ENCODE data around the gene TKFC.

Gene TKFC, protein sequence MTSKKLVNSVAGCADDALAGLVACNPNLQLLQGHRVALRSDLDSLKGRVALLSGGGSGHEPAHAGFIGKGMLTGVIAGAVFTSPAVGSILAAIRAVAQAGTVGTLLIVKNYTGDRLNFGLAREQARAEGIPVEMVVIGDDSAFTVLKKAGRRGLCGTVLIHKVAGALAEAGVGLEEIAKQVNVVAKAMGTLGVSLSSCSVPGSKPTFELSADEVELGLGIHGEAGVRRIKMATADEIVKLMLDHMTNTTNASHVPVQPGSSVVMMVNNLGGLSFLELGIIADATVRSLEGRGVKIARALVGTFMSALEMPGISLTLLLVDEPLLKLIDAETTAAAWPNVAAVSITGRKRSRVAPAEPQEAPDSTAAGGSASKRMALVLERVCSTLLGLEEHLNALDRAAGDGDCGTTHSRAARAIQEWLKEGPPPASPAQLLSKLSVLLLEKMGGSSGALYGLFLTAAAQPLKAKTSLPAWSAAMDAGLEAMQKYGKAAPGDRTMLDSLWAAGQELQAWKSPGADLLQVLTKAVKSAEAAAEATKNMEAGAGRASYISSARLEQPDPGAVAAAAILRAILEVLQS

DNA sequence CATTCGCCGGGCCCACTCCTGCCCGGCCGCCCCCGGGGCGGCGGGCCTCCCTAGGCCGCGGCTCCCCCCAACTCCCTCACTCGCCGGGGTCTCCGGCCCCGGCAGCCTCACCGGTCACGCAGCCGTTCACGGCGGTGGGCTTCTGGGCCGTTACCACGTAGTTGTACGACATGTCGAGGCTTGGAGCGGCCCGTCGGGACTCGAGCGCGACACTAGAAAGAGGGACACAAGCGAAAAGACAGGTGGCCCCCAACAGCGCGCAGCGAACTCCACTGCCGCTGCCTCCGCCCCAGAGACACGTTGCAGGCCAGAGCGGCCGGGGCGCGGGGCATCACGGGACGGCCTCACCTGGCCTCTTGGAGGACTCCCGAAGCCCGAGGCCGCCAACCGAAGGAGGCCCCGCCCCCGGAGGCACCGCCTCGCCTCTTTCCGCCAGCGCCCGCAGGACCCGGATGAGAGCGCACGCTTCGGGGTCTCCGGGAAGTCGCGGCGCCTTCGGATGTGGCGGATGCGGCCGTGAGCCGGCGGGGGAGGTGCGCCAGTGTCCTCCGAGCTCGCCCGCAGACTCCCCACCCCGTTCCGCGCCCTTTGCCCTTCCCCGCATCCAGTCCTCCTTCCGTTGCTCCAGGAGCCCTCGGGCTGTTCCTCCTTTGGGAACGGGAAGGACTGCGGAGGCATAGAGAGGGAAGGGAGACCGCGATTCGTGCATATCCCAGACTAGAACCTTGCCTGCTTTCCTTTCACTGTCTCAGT lies at the start of gene TKFC, which contains the start of gene DDB1:
Gene TKFC (plus strand): TSS at position 432 of the 753 bp plus-strand sequence. CDS start 1,501 bp downstream, outside the sequence.
Gene DDB1 (minus strand): TSS at position 309 of the 753 bp plus-strand sequence. CDS start 137 bp downstream, at position 172.
- DNase-seq = peak; percentile 98

DNA sequence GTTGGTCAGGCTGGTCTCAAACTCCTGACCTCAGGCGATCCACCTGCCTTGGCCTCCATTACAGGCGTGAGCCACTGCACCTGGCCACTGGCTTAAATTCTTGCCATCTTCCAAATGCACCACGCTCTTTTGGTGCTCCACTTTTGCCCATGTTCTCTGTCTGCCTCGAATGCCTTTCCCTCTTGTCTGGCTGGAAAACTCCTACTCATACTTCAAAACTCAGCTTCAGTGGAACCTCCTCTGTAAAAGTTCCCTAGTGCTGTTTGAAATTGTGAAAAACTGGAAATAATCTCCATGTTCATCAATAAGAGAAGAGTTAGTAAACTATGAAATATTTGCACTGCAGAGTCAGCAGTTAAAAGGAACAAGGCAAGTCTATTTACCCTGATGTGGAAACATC lies 49.4 kb upstream of the TKFC start:
- DNase-seq = no peak

DNA sequence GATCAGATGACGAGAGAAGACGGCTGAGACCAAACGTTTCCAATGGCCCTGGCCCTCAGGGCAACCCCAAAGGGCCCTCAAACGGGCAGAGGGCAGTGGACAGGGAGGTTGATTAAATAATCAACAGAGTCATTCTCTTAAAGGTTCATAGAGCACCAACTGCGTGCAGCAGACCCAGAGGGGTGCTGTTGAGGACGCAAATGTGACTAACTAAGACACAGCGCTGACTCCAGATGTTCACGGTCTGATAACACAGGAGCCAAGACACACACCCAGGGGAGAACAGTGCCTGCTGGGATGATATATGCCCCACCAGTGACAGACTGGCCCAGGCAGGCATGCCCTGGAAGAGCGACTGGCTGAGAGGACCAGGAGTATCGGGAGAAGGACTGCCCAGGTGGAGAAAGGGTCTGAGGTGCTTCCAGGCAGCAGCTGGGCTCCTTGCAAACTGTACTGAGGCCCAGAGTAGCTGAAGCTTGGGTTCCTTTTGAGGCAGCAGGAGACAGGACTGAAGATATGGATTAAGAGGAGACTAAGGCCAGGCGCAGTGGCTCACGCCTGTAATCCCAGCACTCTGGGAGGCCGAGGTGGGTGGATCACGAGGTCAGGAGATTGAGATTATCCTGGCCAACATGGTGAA lies 45.6 kb upstream of the TKFC start:
- no peak for DNase-seq

DNA sequence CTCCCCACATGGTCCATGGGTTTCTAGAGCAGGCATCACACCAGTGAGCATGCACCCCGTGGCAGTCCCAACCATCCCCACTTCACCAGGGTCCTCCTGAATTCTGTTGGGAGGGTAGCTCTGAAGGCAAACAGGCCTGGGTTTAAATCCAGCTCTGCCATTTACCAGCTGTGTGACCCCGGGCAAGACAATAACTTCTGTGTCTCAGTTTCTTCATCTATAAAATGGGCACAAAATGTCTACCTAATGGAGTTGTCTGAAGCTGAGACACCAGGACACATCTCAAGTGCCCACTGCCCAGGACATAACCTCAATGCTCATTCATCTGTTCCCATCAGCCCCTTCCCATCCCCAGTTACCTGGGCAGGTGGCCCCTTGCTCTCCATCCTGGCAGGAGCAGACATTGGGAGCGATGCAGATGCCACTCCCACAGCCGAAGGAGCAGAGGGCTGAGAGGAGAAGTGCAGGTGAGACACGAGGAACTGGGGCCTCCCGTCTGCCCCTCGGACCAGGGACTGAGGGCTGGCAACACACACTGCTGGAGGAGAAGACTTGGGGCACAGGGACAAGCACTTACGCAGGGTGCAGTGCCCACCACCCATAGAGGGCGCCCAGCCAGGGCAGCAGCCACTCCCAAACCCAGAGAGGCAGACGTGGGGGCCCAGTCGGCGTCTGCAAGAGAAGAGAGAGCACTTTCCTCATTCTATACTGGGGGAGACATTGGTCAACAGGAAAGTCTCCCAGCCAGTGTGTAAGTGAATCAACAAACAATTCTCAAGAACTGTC lies 41.9 kb upstream of the TKFC start:
- no peak for DNase-seq

DNA sequence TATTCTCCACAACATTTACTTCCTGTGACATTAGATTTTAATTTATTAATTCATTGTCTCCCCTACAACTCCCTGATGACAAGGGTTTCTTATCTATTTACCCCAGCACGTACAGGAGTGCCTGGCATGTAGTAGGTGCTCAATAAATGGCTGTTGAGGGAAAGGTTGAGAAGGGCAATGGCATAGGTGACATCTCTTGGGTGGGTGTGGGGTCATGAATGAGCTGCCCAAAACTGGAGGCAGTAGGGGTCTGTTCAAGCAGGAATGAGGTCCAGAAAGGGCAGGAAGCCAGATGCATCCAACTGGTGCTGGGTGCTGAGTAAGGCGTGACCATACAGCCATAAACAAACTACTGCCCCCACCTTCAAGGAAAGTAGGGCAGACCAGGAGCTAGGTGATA lies 40.7 kb upstream of the TKFC start:
- no peak for DNase-seq

DNA sequence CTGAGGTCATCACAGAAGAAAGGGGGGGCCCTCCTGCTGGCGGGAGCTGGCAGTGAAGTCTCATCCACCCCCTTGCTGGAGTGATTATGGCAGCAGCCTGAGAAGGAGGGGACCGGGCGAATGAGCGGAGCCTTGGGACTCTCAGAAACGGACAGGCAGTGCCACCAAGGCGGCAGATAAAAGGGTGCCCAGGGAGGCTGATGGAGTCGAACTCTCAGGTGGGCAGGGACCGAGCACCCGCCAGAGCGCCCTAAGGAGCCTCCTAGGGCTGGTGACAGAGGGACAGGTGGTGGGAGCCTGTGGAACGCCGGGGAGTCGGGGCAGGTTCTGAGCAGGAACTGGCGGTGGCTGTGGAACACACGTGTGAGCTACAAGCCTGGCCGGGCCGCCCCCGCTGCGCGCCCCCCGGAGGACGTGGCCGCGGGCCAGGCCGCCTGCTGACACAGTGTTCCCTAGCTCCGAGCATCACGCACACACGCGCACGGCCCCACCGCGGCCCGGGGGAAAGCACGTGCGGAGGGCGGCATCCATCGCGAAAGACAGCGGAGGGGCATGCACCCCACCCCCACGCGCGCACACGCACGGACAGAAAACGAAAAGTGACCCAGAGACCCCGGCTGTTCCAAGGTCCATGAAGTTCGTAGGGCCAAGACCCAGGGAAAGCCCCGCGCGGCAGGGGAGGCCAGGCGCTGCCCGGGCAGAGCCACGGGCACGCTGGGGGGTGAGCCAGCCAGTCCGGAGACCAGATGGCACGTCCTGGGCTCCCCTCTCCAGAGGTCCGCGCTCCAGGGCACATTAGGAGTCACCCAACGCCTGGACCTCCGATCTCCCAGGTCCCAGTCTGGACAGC lies 38.9 kb upstream of the TKFC start:
- peak; percentile 69 for DNase-seq

DNA sequence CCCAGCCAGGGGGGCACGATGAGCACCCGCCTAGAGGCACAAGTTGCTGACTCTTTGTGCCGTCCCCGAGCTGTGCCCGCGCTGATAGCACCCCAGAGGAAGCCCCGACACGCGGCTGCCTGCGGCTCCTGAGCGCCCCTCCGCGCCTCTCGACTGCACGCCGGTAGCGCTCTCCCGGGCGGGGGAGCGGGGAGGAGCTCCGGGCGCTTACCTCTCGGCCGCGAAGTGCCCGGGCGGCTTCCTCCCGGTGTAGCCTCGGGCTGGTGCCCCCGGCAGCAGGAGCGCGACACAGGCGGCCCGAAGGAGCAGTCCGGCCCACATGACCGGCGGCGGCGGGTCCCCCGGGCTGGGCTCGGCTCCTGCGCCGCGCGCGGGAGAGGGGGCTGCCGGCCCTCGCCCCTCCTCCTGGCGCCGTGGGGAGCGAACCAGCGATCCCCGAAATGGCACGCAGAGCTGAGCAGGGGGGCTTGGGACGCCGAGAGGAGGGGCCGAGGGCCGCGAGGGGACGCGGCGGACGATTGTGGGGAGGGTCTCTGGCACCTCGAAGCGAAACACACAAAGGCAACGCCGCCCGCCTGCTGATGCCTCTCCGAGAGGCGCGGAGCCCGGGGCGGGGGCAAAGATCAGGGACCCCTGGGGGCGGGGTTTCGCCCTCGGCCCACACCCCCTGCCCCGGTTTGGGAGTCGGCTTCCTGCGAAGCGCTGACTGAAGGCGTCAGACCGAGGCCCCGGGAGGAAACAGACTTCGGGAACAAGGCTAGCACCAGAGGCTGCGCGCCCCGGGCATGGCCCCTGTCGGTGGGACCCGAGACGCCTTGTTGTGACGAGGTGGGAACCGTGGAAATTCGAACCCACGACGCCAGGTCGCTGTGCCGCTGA lies 38.1 kb upstream of the TKFC start, which contains the start of gene VWCE:
Gene VWCE (minus strand): TSS at position 600 of the 879 bp plus-strand sequence. CDS start 279 bp downstream, at position 321.
- DNase-seq = peak; percentile 88

DNA sequence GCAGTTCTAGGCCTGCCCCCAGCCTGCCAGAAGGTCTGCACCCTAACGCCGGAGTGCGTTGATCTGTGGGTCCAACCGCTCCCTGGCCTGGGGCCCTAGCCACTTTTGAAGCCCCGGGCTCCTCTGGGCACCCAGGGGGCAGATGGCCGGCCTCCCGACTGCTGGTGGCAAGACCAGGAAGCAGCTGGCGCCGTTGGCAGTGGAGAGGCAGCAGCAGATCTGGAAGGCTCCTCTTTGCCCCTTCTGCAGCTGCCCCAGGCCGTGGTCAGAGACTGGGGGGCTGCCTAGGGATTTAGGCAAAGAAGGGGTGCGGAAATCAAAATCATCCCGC lies 37.5 kb upstream of the TKFC start:
- no peak for DNase-seq

DNA sequence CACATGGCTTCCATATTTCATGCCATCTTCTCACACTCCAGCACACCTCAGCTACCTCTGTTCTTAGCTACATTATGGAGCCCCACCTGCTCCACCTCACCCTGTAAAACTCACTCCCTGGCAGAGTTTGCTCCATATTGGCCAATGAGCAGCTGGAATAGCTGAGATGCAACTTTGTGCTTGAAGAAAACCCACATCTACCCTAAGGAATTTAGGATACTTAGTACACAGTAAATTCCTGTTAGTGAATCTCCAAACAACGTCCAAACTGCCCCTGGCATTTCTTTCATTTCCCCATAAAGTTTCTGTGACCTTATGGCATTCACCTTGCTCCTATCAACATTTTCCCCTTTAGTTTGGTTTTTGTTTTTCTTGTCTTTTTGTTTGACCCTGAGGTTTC lies 35.7 kb upstream of the TKFC start:
- DNase-seq = no peak

DNA sequence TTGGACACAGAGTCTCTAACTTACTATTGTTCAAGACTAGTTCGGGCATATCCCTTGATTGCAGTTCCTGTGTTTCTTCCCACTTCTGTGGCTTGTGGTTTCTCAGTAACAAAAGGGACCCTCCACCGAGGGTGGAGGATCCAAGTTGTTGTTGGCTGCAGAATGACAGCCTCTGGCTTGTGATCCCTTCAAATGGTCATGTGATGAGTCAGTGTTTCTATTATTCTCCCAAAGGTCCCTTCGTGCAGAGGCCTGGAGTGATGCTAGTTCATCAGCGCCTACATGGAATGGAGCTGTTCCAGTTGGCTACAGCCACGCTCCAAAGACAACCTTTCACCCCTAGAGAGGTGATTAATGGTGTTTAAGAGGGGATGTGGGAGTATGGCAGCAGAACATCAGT lies 35.3 kb upstream of the TKFC start:
- peak; percentile 72 for DNase-seq

DNA sequence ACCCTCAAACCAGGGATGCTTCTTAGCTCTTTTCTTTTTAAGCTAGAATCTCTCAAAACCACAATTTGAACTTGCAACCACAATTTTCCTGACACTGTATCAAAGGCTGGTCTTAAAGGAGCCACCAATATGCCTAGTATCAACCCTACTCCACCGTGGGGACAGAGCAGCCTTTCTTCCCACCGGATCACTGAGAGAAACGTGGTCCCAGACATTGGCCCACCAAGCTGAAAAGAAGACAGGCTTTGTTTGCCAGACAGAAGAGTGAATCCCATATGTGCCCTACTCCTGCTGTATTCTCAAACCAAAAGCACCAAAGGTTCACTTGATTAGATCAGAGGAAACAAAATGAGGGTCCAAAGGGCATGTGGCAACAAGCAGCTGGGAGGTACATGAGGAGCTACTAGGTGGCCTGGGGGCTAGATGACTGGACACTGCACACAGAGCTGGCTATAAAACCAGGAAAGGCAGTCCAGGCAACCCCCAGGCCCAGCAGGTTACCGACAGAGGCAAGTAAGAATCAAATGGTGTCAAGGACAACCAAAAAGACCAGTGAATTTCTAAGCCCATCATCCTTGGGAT lies 34.3 kb upstream of the TKFC start:
- no peak for DNase-seq

DNA sequence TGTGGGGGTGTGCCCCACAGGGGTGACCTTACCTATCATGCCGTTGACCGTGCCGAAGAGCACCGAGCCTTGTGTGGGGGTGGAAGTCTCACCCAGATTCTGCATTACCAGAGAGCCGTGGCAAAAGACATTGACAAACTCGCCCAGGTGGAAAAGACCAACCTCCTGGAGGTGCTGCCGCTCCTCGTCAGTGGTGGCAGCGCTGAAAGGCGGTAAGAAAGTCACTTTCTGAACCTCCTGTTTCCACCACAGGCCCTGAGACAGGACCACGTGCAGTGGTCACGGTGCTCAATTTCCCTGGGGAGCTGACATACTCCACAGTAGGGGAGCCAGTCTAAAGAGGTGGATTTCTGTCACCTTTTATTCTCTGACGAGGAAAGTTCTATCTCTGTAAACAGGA lies 30.5 kb upstream of the TKFC start:
- DNase-seq = no peak

DNA sequence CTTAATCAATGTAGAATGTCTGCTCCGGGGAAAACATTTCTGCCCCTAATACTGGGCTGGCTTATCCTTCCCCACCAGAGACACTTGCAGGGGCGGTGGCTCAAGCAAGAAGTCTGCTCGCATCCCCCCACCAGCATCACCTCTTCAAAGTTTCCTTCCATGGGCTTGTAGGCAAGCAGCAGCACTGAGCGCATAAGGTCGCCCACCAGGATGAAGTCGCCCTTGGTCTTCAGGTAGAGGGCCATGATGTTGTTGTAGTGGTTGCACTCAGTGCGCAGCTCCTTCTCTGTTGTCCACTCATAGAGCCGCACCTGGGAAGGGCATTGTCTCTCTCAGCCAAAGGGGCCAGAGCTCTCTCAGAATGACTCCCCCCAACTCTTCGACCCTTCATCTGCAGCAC lies 29.3 kb upstream of the TKFC start:
- DNase-seq = no peak

DNA sequence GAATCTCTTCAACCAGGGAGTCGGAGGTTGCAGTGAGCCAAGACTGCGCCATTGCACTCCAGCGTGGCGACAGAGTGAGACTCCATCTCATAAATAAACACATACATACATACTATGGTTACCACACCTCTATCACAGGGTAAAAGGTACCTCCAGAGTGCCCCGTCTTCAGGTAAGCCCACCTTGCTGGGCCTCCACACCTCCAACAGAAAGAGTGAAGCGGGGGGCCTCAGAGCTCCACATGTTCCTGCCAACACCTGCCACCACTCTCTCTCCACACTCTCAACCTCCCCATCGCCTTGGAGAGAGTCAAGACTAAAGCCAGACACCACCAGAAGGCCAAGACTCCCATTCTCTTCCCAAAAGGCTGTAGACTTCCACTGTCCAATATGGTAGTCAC lies 27.6 kb upstream of the TKFC start:
- no peak for DNase-seq

DNA sequence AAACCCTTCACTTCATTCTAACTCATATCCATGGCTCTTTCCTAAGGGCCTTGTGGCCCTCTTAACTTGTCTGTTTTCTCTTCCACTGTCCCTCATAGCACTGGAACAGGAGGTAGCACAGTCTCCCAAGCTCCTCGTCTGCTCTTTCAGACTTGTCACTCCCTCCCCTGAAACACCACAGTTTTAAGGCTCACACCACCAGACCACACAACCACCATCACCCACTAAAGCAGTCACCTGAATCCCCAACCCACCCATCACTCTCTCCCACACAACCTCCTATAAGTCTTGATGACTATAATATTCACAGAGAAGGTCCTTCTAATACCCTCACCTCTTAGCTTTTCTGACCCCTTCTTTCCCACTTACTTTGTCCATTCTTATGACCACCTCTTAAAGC lies 26.8 kb upstream of the TKFC start:
- no peak for DNase-seq

DNA sequence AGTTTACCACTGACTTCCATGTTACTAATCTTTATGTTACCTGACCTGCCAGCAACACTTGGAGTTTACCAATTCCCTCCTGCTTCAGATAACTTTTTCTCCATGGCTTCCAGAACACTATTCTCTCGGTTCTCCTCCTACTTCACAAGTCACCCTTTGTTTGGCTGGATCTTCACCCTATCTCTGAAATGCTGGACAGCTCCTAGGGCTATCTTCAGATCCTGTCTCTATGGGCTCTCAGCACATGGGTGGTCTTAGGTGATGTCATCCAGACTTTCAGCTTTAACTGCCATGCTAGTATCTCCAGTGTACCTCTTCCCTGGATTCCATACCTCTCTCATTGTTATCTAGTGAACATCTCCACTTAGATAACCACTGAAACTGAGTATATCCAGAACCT lies 25.7 kb upstream of the TKFC start:
- DNase-seq = no peak

DNA sequence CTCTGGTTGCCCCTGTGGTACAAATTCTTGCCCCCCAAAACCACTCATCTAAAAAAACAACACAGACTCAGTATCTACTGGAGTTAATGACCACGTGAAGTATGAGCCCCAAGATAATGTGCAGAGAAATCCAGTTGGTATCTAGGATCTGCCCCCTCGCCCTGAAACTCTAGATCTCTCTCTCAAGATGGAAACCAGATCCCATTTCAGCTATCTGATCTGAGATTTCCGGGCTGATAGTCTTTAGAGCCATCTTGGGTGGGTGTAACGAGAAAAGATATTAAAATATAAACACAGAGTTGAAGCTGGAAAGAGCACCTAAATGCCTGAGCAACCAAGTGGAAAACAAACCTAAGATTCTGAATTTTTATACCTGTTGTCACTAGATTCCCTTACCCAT lies 23.9 kb upstream of the TKFC start:
- DNase-seq = no peak

DNA sequence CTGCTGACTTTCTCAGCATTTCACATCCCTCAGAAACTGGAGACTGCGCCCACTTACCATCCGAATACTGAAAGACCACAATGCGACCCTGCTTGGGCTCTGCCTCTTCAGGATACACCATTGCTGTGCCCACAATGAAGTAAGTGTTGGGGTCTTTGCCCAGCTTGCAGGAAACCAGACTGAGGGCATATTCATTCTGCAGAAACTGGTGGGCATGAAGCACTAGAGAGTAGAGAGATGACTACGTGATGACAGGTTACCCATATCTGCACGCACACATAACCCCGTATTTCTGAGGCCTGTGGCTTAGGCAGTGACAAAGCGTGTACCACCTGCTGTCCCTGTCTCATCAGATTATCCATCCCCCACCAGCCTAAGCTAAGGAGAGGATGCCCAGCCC lies 23.3 kb upstream of the TKFC start:
- no peak for DNase-seq

DNA sequence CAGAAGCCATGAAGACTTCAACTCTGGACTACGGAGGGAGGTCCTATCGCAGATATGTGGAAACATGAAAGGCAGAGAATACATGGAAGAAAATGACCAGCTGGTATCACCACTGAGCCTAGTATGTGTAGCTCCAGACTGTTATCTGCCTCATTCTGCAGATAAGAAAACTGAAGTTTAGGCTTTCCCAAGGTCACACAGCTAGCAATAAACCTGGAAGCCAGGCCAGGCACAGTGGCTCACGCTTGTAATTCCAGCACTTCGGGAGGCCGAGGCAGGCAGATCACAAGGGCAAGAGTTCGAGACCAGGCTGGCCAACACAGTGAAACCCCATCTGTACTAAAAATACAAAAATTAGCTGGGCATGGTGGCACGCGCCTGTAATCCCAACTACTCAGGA lies 22.3 kb upstream of the TKFC start:
- DNase-seq = no peak

DNA sequence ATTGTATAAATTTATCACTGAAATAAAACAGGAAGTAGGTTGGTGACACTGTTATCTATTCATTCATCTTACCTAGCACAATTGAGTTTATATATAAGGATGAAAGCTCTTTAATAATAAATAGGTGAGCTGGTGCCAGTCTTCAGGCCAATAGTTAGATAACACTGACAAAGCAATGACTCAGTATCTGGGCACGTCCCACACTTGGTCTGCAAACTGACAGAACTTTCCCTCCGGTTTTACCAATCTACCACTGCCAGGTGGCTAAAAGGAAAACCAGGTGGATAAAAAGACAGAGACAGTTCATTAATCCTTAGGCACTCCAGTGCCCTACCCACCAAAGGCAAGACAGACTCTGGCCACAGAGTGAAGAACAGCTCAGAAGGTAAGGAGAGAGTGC lies 17.8 kb upstream of the TKFC start:
- DNase-seq = no peak

Measured in islet precursor cell (in vitro differentiated cells).